ENCODE measurements around the gene ASAP2. TPM values are rescaled to one million over a fixed set of nuclear protein-coding genes. Genes with fewer than 3 reads are reported as not detected.

The ASAP2 gene
- total and polyA plus RNA-seq, 9 of the 15 experiments (the other 6 are each of a cell fraction or from before 2014, with no cell fraction given): 0.06 to 4.3 (median 3.1) TPM

- TF ChIP-seq SIX5 (IDR thresholded peaks at IDR 0.05; ENCODE audit: borderline replicate concordance in 1 of 2, insufficient read depth in 1 of 2, low read depth in 1 of 2, low read length in 2 of 2): no peak
- no peak for TF ChIP-seq KLF1 (tag; IDR thresholded peaks at IDR 0.05)
- no peak for TF ChIP-seq NELFE (IDR thresholded peaks at IDR 0.05; ENCODE audit: insufficient read depth, insufficient read length)
- no peak for TF ChIP-seq RBM25 (IDR thresholded peaks at IDR 0.05; ENCODE audit: low read depth, low read length, severe bottlenecking)
- TF ChIP-seq NFE2 (IDR thresholded peaks at IDR 0.05; ENCODE audit: low read depth): no peak
Observed at GRCh38 chr2:9222239-9222892, 15.8 kb downstream of the ASAP2 start (continued).

- no peak for FAIRE-seq
- no TSS peak for BruUV-seq (replicated peaks)
- H3K4me3 ChIP-seq: no peak overlapping the region
- no peaks in the 10 kb centered on the region for H3K79me2 ChIP-seq (ENCODE audit: control insufficient read depth, insufficient read depth, low read length)
- ChIA-PET POLR2A (interaction anchor here (0.9 to 1.0 kb wide), 2 partner anchors 14 to 15 kb away, joined by 3 to 5 read pairs; no protein-coding TSS in a partner anchor), CTCF (ENCODE audit: low intra/inter-chr PET ratio) (no interaction called here)
- no peaks in the 10 kb centered on the region; a peak in 1 of 5 replicates for H3K4me1 ChIP-seq (replicated peaks in 1 of 2; ENCODE audit: control insufficient read depth in 2 of 2, insufficient read depth in 2 of 2, low read length in 2 of 2)
- no peak for ATAC-seq
- H3K27ac ChIP-seq (ENCODE audit: extremely low read depth, low read depth, low read length): no peak overlapping the region
- WGBS (ENCODE audit: insufficient coverage, low coverage, missing lambda C conversion rate): 17% methylated on average over 2 of the region's 2 CpGs
- no peak overlapping the region for H3K4me2 ChIP-seq (ENCODE audit: insufficient read depth, low read length)
- no peak overlapping the region for H2AFZ ChIP-seq (ENCODE audit: low read depth, low read length)
- intact Hi-C loops (cut with micrococcal nuclease): no loop called here
- H4K20me1 ChIP-seq (replicated peaks; ENCODE audit: control insufficient read depth, insufficient read depth, low read length): no peaks in the 10 kb centered on the region
- H3K9ac ChIP-seq (ENCODE audit: insufficient read depth in 1 of 2, low read depth in 2 of 2, low read length in 2 of 2): no peak overlapping the region
- H3K9me3 ChIP-seq (replicated peaks; ENCODE audit: control insufficient read depth, insufficient read depth, low read depth, low read length): no peaks in the 10 kb centered on the region
- peaks cover 0 to 33% of the 10 kb centered on the region in 2 experiments; a peak in 4 of 5 replicates for H3K27me3 ChIP-seq (ENCODE audit: control insufficient read depth in 2 of 2, insufficient read depth in 2 of 2, low read length in 2 of 2)
- no peak for DNase-seq (ENCODE audit: extremely low read depth in 1 of 4, low spot score in 3 of 4)
- in situ Hi-C loops (cut with MboI): no loop called here
- H3K9me1 ChIP-seq (ENCODE audit: control insufficient read depth, insufficient read depth, low read length): no peaks in the 10 kb centered on the region
- H3K36me3 ChIP-seq (ENCODE audit: control insufficient read depth, insufficient read depth, low read length): no peaks in the 10 kb centered on the region
- TF ChIP-seq CTCF (IDR thresholded peaks at IDR 0.05 in 2 of 3, conservative IDR thresholded peaks at IDR 0.05 in 1 of 3; ENCODE audit: insufficient read depth in 2 of 3, low read depth in 1 of 3, low read length in 3 of 3) (no peak), ELF2 (CRISPR knock-in tag; IDR thresholded peaks at IDR 0.05) (no peak), RCOR1 (IDR thresholded peaks at IDR 0.05; ENCODE audit: borderline replicate concordance in 1 of 2, low read depth in 2 of 2, low read length in 2 of 2) (no peak), BHLHE40 (IDR thresholded peaks at IDR 0.05; ENCODE audit: low read length) (no peak), THAP7 (CRISPR knock-in tag; IDR thresholded peaks at IDR 0.05) (no peak), PRPF4 (IDR thresholded peaks at IDR 0.05; ENCODE audit: insufficient read depth, low read depth, low read length, poor library complexity, severe bottlenecking) (no peak), MTF1 (CRISPR knock-in tag; IDR thresholded peaks at IDR 0.05; ENCODE audit: borderline replicate concordance) (no peak), DPF2 (IDR thresholded peaks at IDR 0.05) (no peak), SIX5 (IDR thresholded peaks at IDR 0.05; ENCODE audit: borderline replicate concordance in 1 of 2, insufficient read depth in 1 of 2, low read depth in 1 of 2, low read length in 2 of 2) (no peak), FOXP4 (CRISPR knock-in tag; IDR thresholded peaks at IDR 0.05; ENCODE audit: borderline replicate concordance) (no peak)
Observed at GRCh38 chr2:9222893-9223287, 16.3 kb downstream of the ASAP2 start.
